ENCODE results near the gene GALNT13. TPM values are rescaled to one million over a fixed set of nuclear protein-coding genes. Genes with fewer than 3 reads are reported as not detected.
A peak's percentile ranks its signal among the peaks of the same experiment; 100 is the strongest.

Gene GALNT13
- total RNA-seq, 6 experiments from 2014 or later = not detected

- no peaks in the 10 kb centered on the region for H3K4me1 Mint-ChIP-seq (ENCODE audit: low read depth)
- H3K9me3 Mint-ChIP-seq = peaks cover 20% of the 10 kb centered on the region
- H3K27me3 Mint-ChIP-seq (ENCODE audit: insufficient read depth) = no peaks in the 10 kb centered on the region
- no peaks in the 10 kb centered on the region for H3K36me3 Mint-ChIP-seq (ENCODE audit: low read depth)
- no peak for DNase-seq
- H3K27ac Mint-ChIP-seq = no peak overlapping the region
- H3K4me3 Mint-ChIP-seq = no peak overlapping the region
- peak; percentile 58 for TF ChIP-seq CTCF (IDR thresholded peaks at IDR 0.05)
Observed at GRCh38 chr2:154402213-154402612, 530.5 kb downstream of the GALNT13 start.

- Mint-ChIP-seq H3K27ac (no peak overlapping the region), H3K4me1 (ENCODE audit: low read depth) (no peaks in the 10 kb centered on the region), H3K36me3 (ENCODE audit: low read depth) (no peaks in the 10 kb centered on the region), H3K9me3 (peaks cover 20% of the 10 kb centered on the region), H3K27me3 (ENCODE audit: insufficient read depth) (no peaks in the 10 kb centered on the region), H3K4me3 (no peak overlapping the region)
- DNase-seq = no peak
- no peak for TF ChIP-seq CTCF (IDR thresholded peaks at IDR 0.05)
Observed at GRCh38 chr2:154403242-154403790, 531.6 kb downstream of the GALNT13 start.

GRCh38 chr2:154408786-154409185, 537.1 kb downstream of the GALNT13 start:
- no peaks in the 10 kb centered on the region for H3K27me3 Mint-ChIP-seq (ENCODE audit: insufficient read depth)
- no peak for TF ChIP-seq CTCF (IDR thresholded peaks at IDR 0.05)
- DNase-seq = no peak
- no peaks in the 10 kb centered on the region for H3K36me3 Mint-ChIP-seq (ENCODE audit: low read depth)
- H3K4me1 Mint-ChIP-seq (ENCODE audit: low read depth) = no peaks in the 10 kb centered on the region
- no peak overlapping the region for H3K4me3 Mint-ChIP-seq
- no peak overlapping the region for H3K27ac Mint-ChIP-seq
- H3K9me3 Mint-ChIP-seq = peaks cover 28% of the 10 kb centered on the region

GRCh38 chr2:154422251-154422650, 550.5 kb downstream of the GALNT13 start:
- no peak for DNase-seq
- Mint-ChIP-seq H3K36me3 (ENCODE audit: low read depth) (no peaks in the 10 kb centered on the region), H3K27ac (no peak overlapping the region), H3K4me1 (ENCODE audit: low read depth) (no peaks in the 10 kb centered on the region), H3K4me3 (no peak overlapping the region), H3K27me3 (ENCODE audit: insufficient read depth) (no peaks in the 10 kb centered on the region), H3K9me3 (peaks cover 27% of the 10 kb centered on the region)
- TF ChIP-seq CTCF (IDR thresholded peaks at IDR 0.05) = no peak

GRCh38 chr2:154425994-154426393, 554.3 kb downstream of the GALNT13 start:
- Mint-ChIP-seq H3K36me3 (ENCODE audit: low read depth) (no peaks in the 10 kb centered on the region), H3K9me3 (peaks cover 23% of the 10 kb centered on the region), H3K27me3 (ENCODE audit: insufficient read depth) (no peaks in the 10 kb centered on the region), H3K27ac (no peak overlapping the region), H3K4me3 (no peak overlapping the region), H3K4me1 (ENCODE audit: low read depth) (no peaks in the 10 kb centered on the region)
- no peak for DNase-seq
- no peak for TF ChIP-seq CTCF (IDR thresholded peaks at IDR 0.05)

- H3K27ac Mint-ChIP-seq = no peak overlapping the region
- no peak for TF ChIP-seq CTCF (IDR thresholded peaks at IDR 0.05)
- peaks cover 22% of the 10 kb centered on the region for H3K9me3 Mint-ChIP-seq
- H3K4me1 Mint-ChIP-seq (ENCODE audit: low read depth) = no peaks in the 10 kb centered on the region
- H3K27me3 Mint-ChIP-seq (ENCODE audit: insufficient read depth) = no peaks in the 10 kb centered on the region
- no peaks in the 10 kb centered on the region for H3K36me3 Mint-ChIP-seq (ENCODE audit: low read depth)
- H3K4me3 Mint-ChIP-seq = no peak overlapping the region
- no peak for DNase-seq
Observed at GRCh38 chr2:154427453-154427852, 555.7 kb downstream of the GALNT13 start.
